H9 (cell line): ENCODE data around the gene CDK12. TPM values are rescaled to one million over a fixed set of nuclear protein-coding genes. Genes with fewer than 3 reads are reported as not detected.

Source experiments
- DNase-seq: peaks from one replicate; pipeline ENCODE4 v3.0.0-alpha.2; 2017
- H2AFZ ChIP-seq: one replicate; pipeline ENCODE4 v1.6.1; 2013; ENCODE audit warnings: mild to moderate bottlenecking, low read length, control low read depth, moderate library complexity
- H2AK5ac ChIP-seq: 2 replicates; pipeline ENCODE4 v1.6.1; 2013; ENCODE audit warnings: low read length, control low read depth, mixed read lengths; ENCODE audit not compliant: insufficient read length
- H2BK120ac ChIP-seq: one replicate; pipeline ENCODE4 v1.6.1; 2013; ENCODE audit warnings: low read depth, mild to moderate bottlenecking, low read length, control low read depth, inconsistent platforms; ENCODE audit not compliant: poor library complexity, severe bottlenecking
- H2BK12ac ChIP-seq: 2 replicates; pipeline ENCODE4 v1.6.1; 2013; ENCODE audit warnings: low read length, control low read depth, mixed read lengths, low read depth; ENCODE audit not compliant: insufficient read length
- H2BK15ac ChIP-seq: 2 replicates; pipeline ENCODE4 v1.6.1; 2013; ENCODE audit warnings: low read depth, low read length, control low read depth
- H2BK20ac ChIP-seq: one replicate; pipeline ENCODE4 v1.6.1; 2013; ENCODE audit warnings: low read depth, mild to moderate bottlenecking, low read length, control low read depth, inconsistent platforms; ENCODE audit not compliant: poor library complexity, severe bottlenecking
- H2BK5ac ChIP-seq: 2 replicates; pipeline ENCODE4 v1.6.1; 2013; ENCODE audit warnings: low read length, control low read depth, mixed read lengths; ENCODE audit not compliant: insufficient read length
- H3K14ac ChIP-seq: 2 replicates; pipeline ENCODE4 v1.6.1; 2013; ENCODE audit warnings: low read length, control low read depth; ENCODE audit not compliant: insufficient read depth
- H3K18ac ChIP-seq: 2 replicates; pipeline ENCODE4 v1.6.1; 2013; ENCODE audit warnings: low read depth, mild to moderate bottlenecking, mixed read lengths, low read length, control low read depth; ENCODE audit not compliant: insufficient read length
- H3K23ac ChIP-seq: 2 replicates; pipeline ENCODE4 v1.6.1; 2013; ENCODE audit warnings: low read length, control low read depth, mixed read lengths, low read depth; ENCODE audit not compliant: insufficient read length
- H3K23me2 ChIP-seq: 2 replicates; pipeline ENCODE4 v1.6.1; 2013; ENCODE audit warnings: low read depth, mild to moderate bottlenecking, mixed read lengths, low read length, control low read depth; ENCODE audit not compliant: insufficient read length, poor library complexity, severe bottlenecking
- H3K27ac ChIP-seq: 2 replicates; pipeline ENCODE4 v1.5.1; 2013; ENCODE audit warnings: low read length, control low read depth, mixed read lengths, low read depth; ENCODE audit not compliant: insufficient read length
- H3K27me3 ChIP-seq: 2 replicates; pipeline ENCODE4 v1.6.1; 2013; ENCODE audit warnings: low read length, control low read depth, inconsistent platforms; ENCODE audit not compliant: insufficient read depth
- H3K4ac ChIP-seq: 2 replicates; pipeline ENCODE4 v1.6.1; 2013; ENCODE audit warnings: low read depth, mild to moderate bottlenecking, control low read depth, inconsistent platforms, low read length, moderate library complexity
- H3K4me1 ChIP-seq: 2 replicates; pipeline ENCODE4 v1.6.1; 2013; ENCODE audit warnings: low read length, control low read depth, inconsistent platforms; ENCODE audit not compliant: insufficient read depth
- H3K4me2 ChIP-seq: 2 replicates; pipeline ENCODE4 v1.6.1; 2013; ENCODE audit warnings: low read length, control low read depth, mixed read lengths; ENCODE audit not compliant: insufficient read length, insufficient read depth
- H3K56ac ChIP-seq: 2 replicates; pipeline ENCODE4 v1.6.1; 2013; ENCODE audit warnings: low read depth, mild to moderate bottlenecking, mixed read lengths, low read length, control low read depth; ENCODE audit not compliant: insufficient read length
- H3K79me1 ChIP-seq: 2 replicates; pipeline ENCODE4 v1.6.1; 2013; ENCODE audit warnings: low read depth, mild to moderate bottlenecking, moderate library complexity, low read length, control low read depth, inconsistent platforms; ENCODE audit not compliant: insufficient read depth, poor library complexity, severe bottlenecking
- H3K79me2 ChIP-seq: 2 replicates; pipeline ENCODE4 v1.6.1; 2013; ENCODE audit warnings: low read length, control low read depth, inconsistent platforms; ENCODE audit not compliant: insufficient read depth
- H3K9ac ChIP-seq: 2 replicates; pipeline ENCODE4 v1.6.1; 2013; ENCODE audit warnings: low read length, control low read depth, mixed read lengths; ENCODE audit not compliant: insufficient read length; ENCODE audit errors: extremely low read depth
- H3K9me3 ChIP-seq: one replicate; pipeline ENCODE4 v1.6.1; 2013; ENCODE audit warnings: low read depth, low read length, inconsistent platforms; ENCODE audit not compliant: control insufficient read depth
- H3T11ph ChIP-seq: one replicate; pipeline ENCODE4 v1.6.1; 2013; ENCODE audit warnings: mild to moderate bottlenecking, low read length, control low read depth, inconsistent platforms
- H4K20me1 ChIP-seq: one replicate; pipeline ENCODE4 v1.6.1; 2013; ENCODE audit not compliant: control insufficient read depth, insufficient read length, insufficient read depth
- H4K5ac ChIP-seq: 2 replicates; pipeline ENCODE4 v1.6.1; 2013; ENCODE audit warnings: low read depth, mild to moderate bottlenecking, mixed read lengths, low read length, control low read depth; ENCODE audit not compliant: insufficient read length
- H4K8ac ChIP-seq: replicated peaks from 2 replicates; pipeline ENCODE4 v1.6.1; 2013; ENCODE audit warnings: low read length, control low read depth, mixed read lengths, low read depth; ENCODE audit not compliant: insufficient read length
- H4K91ac ChIP-seq: 2 replicates; pipeline ENCODE4 v1.6.1; 2013; ENCODE audit warnings: low read depth, mild to moderate bottlenecking, moderate library complexity, mixed read lengths, low read length, control low read depth; ENCODE audit not compliant: insufficient read length
- H3K27ac Mint-ChIP-seq, 3 experiments: 2 replicates in 2 of 3; 3 replicates in 1 of 3; pipeline ENCODE4 v1.8.0; 2020 to 2021; ENCODE audit warnings: mixed read lengths in 3 of 3, mild to moderate bottlenecking in 1 of 3, moderate library complexity in 1 of 3
- H3K27me3 Mint-ChIP-seq: 2 replicates; pipeline ENCODE4 v1.8.0; 2021; ENCODE audit warnings: low read depth, mild to moderate bottlenecking, moderate library complexity, mixed read lengths
- H3K36me3 Mint-ChIP-seq, 3 experiments: 2 replicates in 2 of 3; 3 replicates in 1 of 3; pipeline ENCODE4 v1.8.0; 2020 to 2021; ENCODE audit warnings: low read depth in 3 of 3, mixed read lengths in 3 of 3; ENCODE audit not compliant: insufficient read depth in 1 of 3
- H3K4me1 Mint-ChIP-seq, 2 experiments: 2 replicates each; pipeline ENCODE4 v1.8.0; 2020; ENCODE audit warnings: mixed read lengths in 2 of 2
- H3K4me3 Mint-ChIP-seq, 2 experiments: 2 replicates in 1 of 2; 3 replicates in 1 of 2; pipeline ENCODE4 v1.8.0; 2020 to 2021; ENCODE audit warnings: mild to moderate bottlenecking in 2 of 2, mixed read lengths in 2 of 2, moderate library complexity in 1 of 2
- H3K9me3 Mint-ChIP-seq, 2 experiments: 2 replicates in 1 of 2; 3 replicates in 1 of 2; pipeline ENCODE4 v1.8.0; 2020; ENCODE audit warnings: mild to moderate bottlenecking in 2 of 2, mixed read lengths in 2 of 2, moderate library complexity in 1 of 2
- WGBS: extraction: QIAGEN DNeasy Blood & Tissue Kit; methylation state at CpG from one replicate; pipeline ENCODE4 v1.1.7; 2013; ENCODE audit warnings: missing lambda C conversion rate, low lambda C conversion rate, mixed read lengths; ENCODE audit not compliant: insufficient read length; ENCODE audit errors: extremely low coverage; 5-methylcytosine and 5-hydroxymethylcytosine counted together
- total RNA-seq: library from RNA; stranded (reverse); gene quantifications from 2 replicates; pipeline ENCODE4 v1.2.1, GENCODE V29; 2021
- TF ChIP-seq, protein P1 (sequence below): fragments of 200-600 bp; sonication (generic); conservative IDR thresholded peaks from 3 replicates; pipeline ENCODE4 v1.8.0; 2021; ENCODE audit warnings: antibody characterized with exemption, mild to moderate bottlenecking

The CDK12 gene
- total RNA-seq, 1 experiment from 2014 or later: 87.6 TPM

DNA sequence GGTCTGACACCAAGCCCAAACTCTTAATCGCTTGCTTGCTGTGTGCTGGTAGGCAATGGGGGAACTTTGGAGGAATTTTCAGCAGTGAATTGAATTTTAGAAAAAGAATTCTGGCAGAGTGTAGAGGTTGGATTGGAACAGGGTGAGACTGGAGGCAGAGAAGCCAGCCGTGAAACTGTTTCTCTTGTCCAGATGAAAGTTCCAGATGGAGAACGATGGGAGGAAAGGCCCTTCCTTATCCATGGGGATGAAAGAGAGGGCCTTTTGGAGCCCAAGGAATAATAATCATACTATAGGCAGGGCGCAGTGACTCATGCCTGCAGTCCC is 120.4 kb downstream of the CDK12 start:
- no peak overlapping the region for H2BK20ac ChIP-seq
- Mint-ChIP-seq H3K4me3 (no peak overlapping the region), H3K36me3 (no peaks in the 10 kb centered on the region), H3K4me1 (peaks cover 32 to 35% of the 10 kb centered on the region in 2 experiments), H3K9me3 (no peaks in the 10 kb centered on the region), H3K27me3 (peaks cover 29% of the 10 kb centered on the region), H3K27ac (no peak overlapping the region)
- H3K9ac ChIP-seq: no peak overlapping the region
- H3K18ac ChIP-seq: no peak overlapping the region
- H2AK5ac ChIP-seq: no peak overlapping the region
- no peak overlapping the region for H4K8ac ChIP-seq
- no peaks in the 10 kb centered on the region for H3K27me3 ChIP-seq
- no peak overlapping the region for H3T11ph ChIP-seq
- H4K5ac ChIP-seq: no peak overlapping the region
- no peak overlapping the region for H2AFZ ChIP-seq
- H3K23ac ChIP-seq: no peak overlapping the region
- H3K14ac ChIP-seq: no peak overlapping the region
- H3K79me1 ChIP-seq: no peaks in the 10 kb centered on the region
- H4K91ac ChIP-seq: no peak overlapping the region
- H3K79me2 ChIP-seq: no peaks in the 10 kb centered on the region
- no CpG with 5 or more reads among the region's 4 CpGs for WGBS
- no peak overlapping the region for H3K27ac ChIP-seq
- no peak overlapping the region for H2BK12ac ChIP-seq
- H3K9me3 ChIP-seq: no peaks in the 10 kb centered on the region
- H2BK15ac ChIP-seq: no peak overlapping the region
- H3K4me1 ChIP-seq: peaks cover 12% of the 10 kb centered on the region
- H3K4ac ChIP-seq: no peak overlapping the region
- DNase-seq: no peak
- no peak overlapping the region for H2BK5ac ChIP-seq
- no peaks in the 10 kb centered on the region for H4K20me1 ChIP-seq
- no peak overlapping the region for H3K56ac ChIP-seq
- H3K23me2 ChIP-seq: no peaks in the 10 kb centered on the region
- H2BK120ac ChIP-seq: no peak overlapping the region
- no peak overlapping the region for H3K4me2 ChIP-seq
- TF ChIP-seq, protein P1, sequence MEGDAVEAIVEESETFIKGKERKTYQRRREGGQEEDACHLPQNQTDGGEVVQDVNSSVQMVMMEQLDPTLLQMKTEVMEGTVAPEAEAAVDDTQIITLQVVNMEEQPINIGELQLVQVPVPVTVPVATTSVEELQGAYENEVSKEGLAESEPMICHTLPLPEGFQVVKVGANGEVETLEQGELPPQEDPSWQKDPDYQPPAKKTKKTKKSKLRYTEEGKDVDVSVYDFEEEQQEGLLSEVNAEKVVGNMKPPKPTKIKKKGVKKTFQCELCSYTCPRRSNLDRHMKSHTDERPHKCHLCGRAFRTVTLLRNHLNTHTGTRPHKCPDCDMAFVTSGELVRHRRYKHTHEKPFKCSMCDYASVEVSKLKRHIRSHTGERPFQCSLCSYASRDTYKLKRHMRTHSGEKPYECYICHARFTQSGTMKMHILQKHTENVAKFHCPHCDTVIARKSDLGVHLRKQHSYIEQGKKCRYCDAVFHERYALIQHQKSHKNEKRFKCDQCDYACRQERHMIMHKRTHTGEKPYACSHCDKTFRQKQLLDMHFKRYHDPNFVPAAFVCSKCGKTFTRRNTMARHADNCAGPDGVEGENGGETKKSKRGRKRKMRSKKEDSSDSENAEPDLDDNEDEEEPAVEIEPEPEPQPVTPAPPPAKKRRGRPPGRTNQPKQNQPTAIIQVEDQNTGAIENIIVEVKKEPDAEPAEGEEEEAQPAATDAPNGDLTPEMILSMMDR: no peak
